T-helper 22 cell (primary cell): ENCODE results near the gene CD1B.
"Not testable (repeated sequence)": the region's sequence is repeated elsewhere in the genome, so short reads cannot be mapped to it uniquely, and the experiment has no call there.

Source experiments
- DNase-seq: peaks from one replicate; pipeline ENCODE4 v3.0.0-alpha.2; 2020; ENCODE audit warnings: low read depth

CD1B gene

GRCh38 chr1:158328426-158328825 lies 2.9 kb downstream of the CD1B start:
- DNase-seq: no peak

GRCh38 chr1:158327481-158327880 lies 3.9 kb downstream of the CD1B start:
- no peak for DNase-seq

- DNase-seq: no peak
Observed at GRCh38 chr1:158324395-158324794, 6.9 kb downstream of the CD1B start.

- no peak for DNase-seq
Observed at GRCh38 chr1:158323866-158324265, 7.5 kb downstream of the CD1B start.

GRCh38 chr1:158311066-158311465 lies 20.3 kb downstream of the CD1B start:
- no peak for DNase-seq

GRCh38 chr1:158310623-158311022 lies 20.7 kb downstream of the CD1B start:
- DNase-seq: no peak

- no peak for DNase-seq
Observed at GRCh38 chr1:158295791-158296190, 35.5 kb downstream of the CD1B start.

GRCh38 chr1:158290321-158290844 lies 40.9 kb downstream of the CD1B start:
- no peak for DNase-seq

- DNase-seq: no peak
Observed at GRCh38 chr1:158289811-158290210, 41.5 kb downstream of the CD1B start, which contains the start of gene CD1C. Gene CD1C (plus strand): TSS chr1:158289923. CDS start chr1:158290065, 142 bp downstream.

GRCh38 chr1:158286941-158287346 lies 44.4 kb downstream of the CD1B start:
- DNase-seq: no peak

- no peak for DNase-seq
Observed at GRCh38 chr1:158286487-158286886, 44.8 kb downstream of the CD1B start.

GRCh38 chr1:158285756-158286241 lies 45.5 kb downstream of the CD1B start:
- DNase-seq: no peak

- DNase-seq: no peak
Observed at GRCh38 chr1:158283965-158284364, 47.4 kb downstream of the CD1B start.

GRCh38 chr1:158282421-158282820 lies 48.9 kb downstream of the CD1B start:
- DNase-seq: not testable (repeated sequence)
